ENCODE results near the gene EIF2B2.

- TF ChIP-seq OSR1 (CRISPR knock-in tag; IDR thresholded peaks at IDR 0.05) (no peak), RARB (CRISPR knock-in tag; IDR thresholded peaks at IDR 0.05) (no peak), TCF4 (CRISPR knock-in tag; IDR thresholded peaks at IDR 0.05; ENCODE audit: borderline replicate concordance) (no peak), CSDC2 (CRISPR knock-in tag; IDR thresholded peaks at IDR 0.05) (no peak), PATZ1 (CRISPR knock-in tag; IDR thresholded peaks at IDR 0.05; ENCODE audit: borderline replicate concordance) (no peak), CSRNP3 (CRISPR knock-in tag; IDR thresholded peaks at IDR 0.05) (no peak), ISL1 (CRISPR knock-in tag; IDR thresholded peaks at IDR 0.05) (no peak), PPARA (CRISPR knock-in tag; IDR thresholded peaks at IDR 0.05; ENCODE audit: borderline replicate concordance) (no peak), ZNF565 (CRISPR knock-in tag; conservative IDR thresholded peaks at IDR 0.05; ENCODE audit: low read depth) (no peak), GLIS3 (CRISPR knock-in tag; IDR thresholded peaks at IDR 0.05) (no peak), ZNF70 (CRISPR knock-in tag; IDR thresholded peaks at IDR 0.05) (no peak)
- TF ChIP-seq, protein P1, sequence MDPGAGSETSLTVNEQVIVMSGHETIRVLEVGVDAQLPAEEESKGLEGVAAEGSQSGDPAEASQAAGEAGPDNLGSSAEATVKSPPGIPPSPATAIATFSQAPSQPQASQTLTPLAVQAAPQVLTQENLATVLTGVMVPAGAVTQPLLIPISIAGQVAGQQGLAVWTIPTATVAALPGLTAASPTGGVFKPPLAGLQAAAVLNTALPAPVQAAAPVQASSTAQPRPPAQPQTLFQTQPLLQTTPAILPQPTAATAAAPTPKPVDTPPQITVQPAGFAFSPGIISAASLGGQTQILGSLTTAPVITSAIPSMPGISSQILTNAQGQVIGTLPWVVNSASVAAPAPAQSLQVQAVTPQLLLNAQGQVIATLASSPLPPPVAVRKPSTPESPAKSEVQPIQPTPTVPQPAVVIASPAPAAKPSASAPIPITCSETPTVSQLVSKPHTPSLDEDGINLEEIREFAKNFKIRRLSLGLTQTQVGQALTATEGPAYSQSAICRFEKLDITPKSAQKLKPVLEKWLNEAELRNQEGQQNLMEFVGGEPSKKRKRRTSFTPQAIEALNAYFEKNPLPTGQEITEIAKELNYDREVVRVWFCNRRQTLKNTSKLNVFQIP (CRISPR knock-in tag; IDR thresholded peaks at IDR 0.05; ENCODE audit: borderline replicate concordance, low read depth), result no peak
- TF ChIP-seq, protein P2, sequence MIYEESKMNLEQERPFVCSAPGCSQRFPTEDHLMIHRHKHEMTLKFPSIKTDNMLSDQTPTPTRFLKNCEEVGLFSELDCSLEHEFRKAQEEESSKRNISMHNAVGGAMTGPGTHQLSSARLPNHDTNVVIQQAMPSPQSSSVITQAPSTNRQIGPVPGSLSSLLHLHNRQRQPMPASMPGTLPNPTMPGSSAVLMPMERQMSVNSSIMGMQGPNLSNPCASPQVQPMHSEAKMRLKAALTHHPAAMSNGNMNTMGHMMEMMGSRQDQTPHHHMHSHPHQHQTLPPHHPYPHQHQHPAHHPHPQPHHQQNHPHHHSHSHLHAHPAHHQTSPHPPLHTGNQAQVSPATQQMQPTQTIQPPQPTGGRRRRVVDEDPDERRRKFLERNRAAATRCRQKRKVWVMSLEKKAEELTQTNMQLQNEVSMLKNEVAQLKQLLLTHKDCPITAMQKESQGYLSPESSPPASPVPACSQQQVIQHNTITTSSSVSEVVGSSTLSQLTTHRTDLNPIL (CRISPR knock-in tag; IDR thresholded peaks at IDR 0.05; ENCODE audit: low read depth), result no peak
These were observed 28.8 kb upstream of the EIF2B2 start for GRCh38 chr14:74973905-74974363.

All from SK-N-SH treated with all-trans-retinoic acid at 6 μM for 48 hours (cell line).